ENCODE measurements around the gene ARMH4.

ARMH4 gene

GRCh38 chr14:57987596-57988300, 164.3 kb downstream of the ARMH4 start:
- no peak for TF ChIP-seq CTCF (IDR thresholded peaks at IDR 0.05; ENCODE audit: low read depth, low read length, missing control alignments)
- no peak overlapping the region for H3K4me3 ChIP-seq (ENCODE audit: low read depth, low read length)
- no peak for DNase-seq (ENCODE audit: low read depth)

- TF ChIP-seq CTCF (IDR thresholded peaks at IDR 0.05; ENCODE audit: low read depth, low read length, missing control alignments), result no peak
Measured at GRCh38 chr14:57987051-57987450, 165.0 kb downstream of the ARMH4 start.

GRCh38 chr14:57982804-57983634, 169.0 kb downstream of the ARMH4 start:
- TF ChIP-seq CTCF (IDR thresholded peaks at IDR 0.05; ENCODE audit: low read depth, low read length, missing control alignments), result no peak
- no peak overlapping the region for H3K4me3 ChIP-seq (ENCODE audit: low read depth, low read length)
- DNase-seq (ENCODE audit: low read depth), result no peak

More at GRCh38 chr14:57987051-57987450, 165.0 kb downstream of the ARMH4 start:
- H3K4me3 ChIP-seq (ENCODE audit: low read depth, low read length), result no peak overlapping the region
- DNase-seq (ENCODE audit: low read depth), result no peak

- TF ChIP-seq CTCF (IDR thresholded peaks at IDR 0.05; ENCODE audit: low read depth, low read length, missing control alignments), result no peak
- H3K4me3 ChIP-seq (ENCODE audit: low read depth, low read length), result no peak overlapping the region
- DNase-seq (ENCODE audit: low read depth), result no peak
Measured at GRCh38 chr14:57981817-57982560, 170.0 kb downstream of the ARMH4 start.

GRCh38 chr14:57979376-57980048, 172.5 kb downstream of the ARMH4 start:
- TF ChIP-seq CTCF (IDR thresholded peaks at IDR 0.05; ENCODE audit: low read depth, low read length, missing control alignments), result no peak
- DNase-seq (ENCODE audit: low read depth), result no peak
- no peak overlapping the region for H3K4me3 ChIP-seq (ENCODE audit: low read depth, low read length)

GRCh38 chr14:57976701-57977100, 175.3 kb downstream of the ARMH4 start:
- TF ChIP-seq CTCF (IDR thresholded peaks at IDR 0.05; ENCODE audit: low read depth, low read length, missing control alignments), result no peak
- DNase-seq (ENCODE audit: low read depth), result no peak
- no peak overlapping the region for H3K4me3 ChIP-seq (ENCODE audit: low read depth, low read length)
